HG03095 (cell line): ENCODE measurements around the gene EXOSC9.

Experiments used
- ATAC-seq: cut with Tn5 transposase; IDR thresholded peaks from one replicate; pipeline ENCODE4 v1.9.1; 2021; ENCODE audit warnings: moderate library complexity; ENCODE audit not compliant: unreplicated experiment

The EXOSC9 gene

GRCh38 chr4:121788896-121789295 is 12.2 kb upstream of the EXOSC9 start:
- ATAC-seq, result peak; percentile 91

- ATAC-seq, result no peak
Observed at GRCh38 chr4:121789455-121789854, 11.7 kb upstream of the EXOSC9 start.

- no peak for ATAC-seq
Observed at GRCh38 chr4:121789960-121790829, 10.9 kb upstream of the EXOSC9 start.

GRCh38 chr4:121790976-121791375 is 10.1 kb upstream of the EXOSC9 start:
- ATAC-seq, result no peak

GRCh38 chr4:121791481-121791880 is 9.6 kb upstream of the EXOSC9 start:
- ATAC-seq, result no peak

GRCh38 chr4:121792966-121793365 is 8.2 kb upstream of the EXOSC9 start:
- no peak for ATAC-seq

- no peak for ATAC-seq
Observed at GRCh38 chr4:121794505-121795188, 6.5 kb upstream of the EXOSC9 start.

GRCh38 chr4:121796283-121796682 is 4.8 kb upstream of the EXOSC9 start:
- no peak for ATAC-seq

- ATAC-seq, result no peak
Observed at GRCh38 chr4:121799208-121799823, 1.8 kb upstream of the EXOSC9 start.

- no peak for ATAC-seq
Observed at GRCh38 chr4:121799867-121800501, 1.1 kb upstream of the EXOSC9 start.

GRCh38 chr4:121800638-121800960 is 524 bp upstream of the EXOSC9 start:
- ATAC-seq, result peak; percentile 33

- ATAC-seq, result no peak
Observed at GRCh38 chr4:121801715-121802075, 572 bp downstream of the EXOSC9 start.

GRCh38 chr4:121806411-121806810 is 5.3 kb downstream of the EXOSC9 start:
- no peak for ATAC-seq

GRCh38 chr4:121811122-121811521 is 10.0 kb downstream of the EXOSC9 start:
- no peak for ATAC-seq

- ATAC-seq, result no peak
Observed at GRCh38 chr4:121814756-121815155, 13.6 kb downstream of the EXOSC9 start.

GRCh38 chr4:121817006-121817405 is 15.9 kb downstream of the EXOSC9 start:
- no peak for ATAC-seq

- no peak for ATAC-seq
Observed at GRCh38 chr4:121817701-121818100, 16.6 kb downstream of the EXOSC9 start.

- no peak for ATAC-seq
Observed at GRCh38 chr4:121818215-121818614, 17.1 kb downstream of the EXOSC9 start.

GRCh38 chr4:121819216-121819965 is 18.3 kb downstream of the EXOSC9 start:
- ATAC-seq, result no peak

GRCh38 chr4:121822047-121822446 is 20.9 kb downstream of the EXOSC9 start:
- ATAC-seq, result no peak
